Liver (tissue), 9 donors: Measurements from ENCODE around the gene UPK3BL1. TPM values are rescaled to one million over a fixed set of nuclear protein-coding genes. Genes with fewer than 3 reads are reported as not detected.
"Not testable (repeated sequence)": the region's sequence is repeated elsewhere in the genome, so short reads cannot be mapped to it uniquely, and the experiment has no call there.

ENCODE experiments used
- DNase-seq: peaks from one replicate; pipeline ENCODE4 v3.0.0-alpha.2; 2017; ENCODE audit warnings: low spot score
- H3K27ac ChIP-seq, 2 donors: one replicate each; pipeline ENCODE4 v1.7.0; 2013; ENCODE audit warnings: inconsistent platforms in 2 of 2, low read length in 2 of 2, control low read depth in 1 of 2, low read depth in 1 of 2, mild to moderate bottlenecking in 1 of 2
- H3K27me3 ChIP-seq, 4 donors: one replicate each; pipeline versions ENCODE4 v1.6.1 to v1.7.0; 2013; ENCODE audit warnings: low read length in 3 of 4, inconsistent platforms in 1 of 4, mild to moderate bottlenecking in 1 of 4, moderate library complexity in 1 of 4; ENCODE audit not compliant: control insufficient read depth in 4 of 4, insufficient read depth in 4 of 4
- H3K36me3 ChIP-seq, 4 donors: one replicate each; pipeline versions ENCODE4 v1.6.1 to v1.7.0; 2013; ENCODE audit warnings: low read length in 3 of 4, mild to moderate bottlenecking in 3 of 4, low read depth in 1 of 4, moderate library complexity in 1 of 4; ENCODE audit not compliant: control insufficient read depth in 4 of 4, insufficient read depth in 3 of 4
- H3K4me1 ChIP-seq, 4 donors: one replicate each; pipeline versions ENCODE4 v1.6.1 to v1.7.0; 2013; ENCODE audit warnings: low read length in 3 of 4, mild to moderate bottlenecking in 3 of 4, moderate library complexity in 1 of 4; ENCODE audit not compliant: control insufficient read depth in 4 of 4, insufficient read depth in 4 of 4
- H3K4me3 ChIP-seq, 3 donors: one replicate each; pipeline versions ENCODE4 v1.6.1 to v1.7.0; 2013; ENCODE audit warnings: low read length in 3 of 3, control low read depth in 1 of 3, low read depth in 1 of 3, mild to moderate bottlenecking in 1 of 3
- H3K9ac ChIP-seq, 2 donors: one replicate each; pipeline ENCODE4 v1.7.0; 2013; ENCODE audit warnings: low read length in 2 of 2, mild to moderate bottlenecking in 2 of 2, moderate library complexity in 2 of 2, control low read depth in 1 of 2, low read depth in 1 of 2
- H3K9me3 ChIP-seq, 4 donors: one replicate each; pipeline versions ENCODE4 v1.6.1 to v1.7.0; 2013; ENCODE audit warnings: low read length in 3 of 4; ENCODE audit not compliant: control insufficient read depth in 4 of 4
- WGBS: extraction: QIAGEN DNeasy Blood & Tissue Kit; methylation state at CpG from one replicate; pipeline ENCODE4 v1.1.7; 2013; 5-methylcytosine and 5-hydroxymethylcytosine counted together
- polyA plus RNA-seq, 2 donors: library from polyadenylated mRNA; stranded (reverse) in 1 of 2; unstranded in 1 of 2; fragments of 200-250 nt in 1 of 2; fragments of >200 nt in 1 of 2; fragmentation: Nextera tagmentation in 1 of 2; extraction: Ambion mirVana in 1 of 2; gene quantifications; one replicate each; pipeline versions ENCODE4 v1.2.1 to v1.2.3, GENCODE V29; 2013 to 2015
- total RNA-seq, 2 donors: library from RNA; depleted of rRNA; stranded (reverse); fragments of >200 nt; gene quantifications; one replicate each; pipeline ENCODE4 v1.2.3, GENCODE V29; 2014
- donor health status: healthy.
- donor health status: healthy.
- donor health status: healthy.
- donor health status: healthy.
- donor health status: healthy.

UPK3BL1 gene, protein sequence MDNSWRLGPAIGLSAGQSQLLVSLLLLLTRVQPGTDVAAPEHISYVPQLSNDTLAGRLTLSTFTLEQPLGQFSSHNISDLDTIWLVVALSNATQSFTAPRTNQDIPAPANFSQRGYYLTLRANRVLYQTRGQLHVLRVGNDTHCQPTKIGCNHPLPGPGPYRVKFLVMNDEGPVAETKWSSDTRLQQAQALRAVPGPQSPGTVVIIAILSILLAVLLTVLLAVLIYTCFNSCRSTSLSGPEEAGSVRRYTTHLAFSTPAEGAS
- total RNA-seq (10 to 100 TPM in 1 of 2 donors, 1 to 10 TPM in 1; 4.4 to 11.1 TPM), polyA plus RNA-seq (10 to 100 TPM in 1 of 2 donors, 1 to 10 TPM in 1; 4.0 to 19.9 TPM)

DNA sequence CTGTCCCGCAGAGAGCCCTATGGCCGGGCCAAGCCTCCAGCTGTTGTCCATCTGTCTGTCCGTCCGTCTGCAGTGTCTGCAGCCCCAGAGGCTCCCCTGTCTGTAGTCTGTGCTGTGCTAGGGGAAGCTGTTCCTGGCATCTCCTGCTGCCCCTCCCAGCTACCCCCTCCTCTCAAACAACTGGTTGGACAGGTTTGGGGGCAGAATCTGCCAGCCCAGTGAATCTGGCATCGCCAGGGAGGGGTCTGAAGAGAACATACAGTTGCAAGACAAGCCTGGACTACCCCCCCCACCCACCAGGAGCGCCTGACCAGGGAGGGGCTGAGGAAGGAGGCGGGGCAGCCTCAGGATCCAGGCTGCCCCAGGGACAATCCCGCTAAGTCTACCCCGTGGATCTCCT lies at the start of gene UPK3BL1:
Gene UPK3BL1 (minus strand): TSS at position 101 of the 400 bp plus-strand sequence. CDS start 50 bp downstream, at position 51.
- not testable (repeated sequence) for H3K9me3 ChIP-seq, H3K27ac ChIP-seq, H3K27me3 ChIP-seq, H3K9ac ChIP-seq, H3K4me3 ChIP-seq, H3K4me1 ChIP-seq, DNase-seq, H3K36me3 ChIP-seq
- WGBS, result no CpG with 5 or more reads among the region's 9 CpGs

- not testable (repeated sequence) for DNase-seq, H3K9ac ChIP-seq, H3K4me3 ChIP-seq, H3K36me3 ChIP-seq, H3K4me1 ChIP-seq, H3K27me3 ChIP-seq, H3K27ac ChIP-seq, H3K9me3 ChIP-seq
- 91% methylated on average over 4 of the region's 6 CpGs for WGBS
Observed at GRCh38 chr7:102690602-102691001, 48.0 kb upstream of the UPK3BL1 start.

DNA sequence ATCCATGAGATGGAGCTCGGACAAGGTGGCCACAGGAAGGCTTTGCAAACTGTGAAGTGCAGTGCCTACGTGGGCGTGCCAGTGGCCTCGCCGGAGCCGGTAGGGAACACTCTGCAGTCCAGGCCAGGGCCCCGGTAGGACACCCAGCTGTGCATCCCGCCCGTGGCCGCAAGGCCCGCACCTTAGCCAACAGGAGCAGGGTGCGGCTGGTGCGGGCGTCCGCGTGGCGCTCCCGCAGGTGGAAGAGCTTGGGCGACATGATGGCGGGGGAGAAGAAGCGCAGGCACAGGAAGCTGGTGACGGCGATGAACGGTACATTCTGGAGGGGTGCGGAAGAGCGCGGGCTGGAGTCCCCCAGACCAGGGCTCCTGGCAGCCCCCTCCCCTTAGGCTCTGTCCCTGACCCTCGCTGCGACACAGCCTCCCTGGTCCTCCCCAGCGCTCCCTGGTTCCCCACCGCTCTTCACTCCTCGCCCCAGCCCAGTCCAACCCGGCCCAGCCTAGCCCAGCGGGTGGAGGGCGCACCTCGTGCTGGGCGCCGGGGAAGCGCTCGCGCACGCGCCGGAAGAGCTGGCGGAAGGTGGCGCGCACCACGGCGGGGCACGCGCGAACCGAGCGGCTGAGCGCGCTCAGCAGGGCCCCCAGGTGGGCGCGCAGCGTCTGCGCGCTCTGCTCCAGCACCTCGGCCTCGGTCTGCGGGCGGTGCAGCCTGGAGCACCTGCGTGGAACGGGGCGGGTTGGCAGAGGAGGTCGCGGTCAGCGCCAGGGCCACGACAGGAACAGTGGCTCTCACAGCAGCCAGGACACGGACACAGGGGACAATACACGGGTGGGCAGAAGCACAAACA lies 47.1 kb upstream of the UPK3BL1 start:
- not testable (repeated sequence) for H3K4me1 ChIP-seq, H3K4me3 ChIP-seq

GRCh38 chr7:102688299-102689036 lies 45.9 kb upstream of the UPK3BL1 start:
- not testable (repeated sequence) for H3K9me3 ChIP-seq, H3K4me1 ChIP-seq, DNase-seq, H3K36me3 ChIP-seq, H3K4me3 ChIP-seq, H3K27ac ChIP-seq, H3K27me3 ChIP-seq, H3K9ac ChIP-seq
- no CpG with 5 or more reads among the region's 37 CpGs for WGBS

More for the DNA sequence above, 47.1 kb upstream of the UPK3BL1 start:
- not testable (repeated sequence) for H3K9me3 ChIP-seq, H3K36me3 ChIP-seq, DNase-seq, H3K27me3 ChIP-seq, H3K27ac ChIP-seq, H3K9ac ChIP-seq
- 4% methylated on average over 3 of the region's 74 CpGs for WGBS

- H3K27ac ChIP-seq, DNase-seq, H3K4me1 ChIP-seq, H3K9me3 ChIP-seq, H3K27me3 ChIP-seq, H3K4me3 ChIP-seq, H3K9ac ChIP-seq, H3K36me3 ChIP-seq: not testable (repeated sequence)
- no CpG with 5 or more reads among the region's 5 CpGs for WGBS
Observed at GRCh38 chr7:102682560-102682959, 40.0 kb upstream of the UPK3BL1 start.

DNA sequence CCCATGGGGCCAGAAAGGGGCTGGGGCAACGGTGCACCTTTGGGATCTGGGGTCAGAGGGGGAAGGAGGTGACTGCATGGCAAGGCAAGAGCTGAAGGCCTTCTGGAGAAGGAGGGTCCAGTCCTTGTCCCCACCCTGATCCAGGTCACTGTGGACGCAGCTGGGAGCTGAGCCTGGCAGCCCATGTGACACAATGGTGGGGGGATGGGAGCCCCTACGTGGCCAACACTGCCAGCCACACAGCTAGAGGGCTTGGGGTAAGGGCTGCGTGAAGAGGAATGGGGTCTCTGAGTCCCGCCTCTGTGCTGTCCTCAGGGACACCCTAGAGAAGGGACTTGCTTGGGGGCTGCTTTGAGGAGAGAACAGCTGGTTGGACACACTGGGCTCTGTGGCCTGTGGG lies 38.2 kb upstream of the UPK3BL1 start:
- H3K36me3 ChIP-seq, H3K4me3 ChIP-seq, DNase-seq, H3K9me3 ChIP-seq, H3K27ac ChIP-seq, H3K27me3 ChIP-seq, H3K9ac ChIP-seq, H3K4me1 ChIP-seq: not testable (repeated sequence)
- WGBS, result no CpG with 5 or more reads among the region's 5 CpGs

- H3K27ac ChIP-seq, H3K27me3 ChIP-seq, DNase-seq, H3K4me3 ChIP-seq, H3K36me3 ChIP-seq, H3K4me1 ChIP-seq, H3K9me3 ChIP-seq, H3K9ac ChIP-seq: not testable (repeated sequence)
- WGBS, result 71% methylated on average over 1 of the region's 2 CpGs
Observed at GRCh38 chr7:102675545-102675944, 33.0 kb upstream of the UPK3BL1 start.

GRCh38 chr7:102673447-102674067 lies 31.0 kb upstream of the UPK3BL1 start:
- H3K9me3 ChIP-seq, H3K9ac ChIP-seq, DNase-seq, H3K4me1 ChIP-seq, H3K27me3 ChIP-seq, H3K36me3 ChIP-seq, H3K27ac ChIP-seq, H3K4me3 ChIP-seq: not testable (repeated sequence)
- WGBS, result no CpG with 5 or more reads among the region's 9 CpGs
